Fibroblast of skin of left biceps (primary cell): ENCODE results near the gene SEMA3G.
A peak's percentile ranks its signal among the peaks of the same experiment; 100 is the strongest.

Experiments used
- DNase-seq, 2 experiments: peaks; one replicate each; pipeline ENCODE4 v3.0.0-alpha.2; 2013; ENCODE audit warnings: low read depth in 2 of 2

The SEMA3G gene

DNA sequence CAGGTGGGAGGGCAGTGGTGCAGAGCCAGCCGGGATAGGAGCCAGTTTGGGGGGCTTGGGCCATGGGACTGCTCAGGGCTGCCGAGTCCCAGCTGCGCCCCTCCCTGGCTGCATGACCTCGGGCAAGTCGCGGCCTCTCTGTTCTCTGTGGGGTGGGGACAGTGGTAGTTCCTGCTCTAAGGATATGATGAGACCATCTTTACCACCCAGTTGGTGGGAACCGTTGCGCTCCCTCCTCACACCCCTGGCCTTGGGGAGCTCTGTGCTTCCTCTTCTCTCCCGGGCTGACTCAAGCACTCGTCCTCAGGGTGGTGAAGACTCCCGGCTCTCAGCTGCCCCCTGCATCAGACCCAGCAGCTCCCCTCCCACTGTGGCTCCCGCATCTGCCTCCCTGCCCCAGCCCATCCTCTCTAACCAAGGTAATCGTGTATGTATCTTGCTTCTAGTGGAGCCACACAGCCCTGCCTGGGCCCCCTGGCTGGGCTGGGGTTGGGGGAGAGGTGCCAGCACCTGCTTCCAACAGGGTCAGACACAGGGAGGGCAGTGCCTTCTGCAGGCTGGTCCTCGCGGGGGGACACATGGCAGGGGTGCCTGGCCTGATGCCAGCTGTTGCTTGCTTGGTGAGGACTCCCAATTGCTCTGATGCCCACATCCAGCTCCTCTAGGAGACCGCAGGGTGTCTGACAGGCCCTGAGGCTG, 35.1 kb upstream of the SEMA3G start:
- no peak for DNase-seq

GRCh38 chr3:52479037-52479876, 34.4 kb upstream of the SEMA3G start:
- no peak for DNase-seq

- no peak for DNase-seq
Measured at GRCh38 chr3:52477796-52478095, 32.8 kb upstream of the SEMA3G start.

DNA sequence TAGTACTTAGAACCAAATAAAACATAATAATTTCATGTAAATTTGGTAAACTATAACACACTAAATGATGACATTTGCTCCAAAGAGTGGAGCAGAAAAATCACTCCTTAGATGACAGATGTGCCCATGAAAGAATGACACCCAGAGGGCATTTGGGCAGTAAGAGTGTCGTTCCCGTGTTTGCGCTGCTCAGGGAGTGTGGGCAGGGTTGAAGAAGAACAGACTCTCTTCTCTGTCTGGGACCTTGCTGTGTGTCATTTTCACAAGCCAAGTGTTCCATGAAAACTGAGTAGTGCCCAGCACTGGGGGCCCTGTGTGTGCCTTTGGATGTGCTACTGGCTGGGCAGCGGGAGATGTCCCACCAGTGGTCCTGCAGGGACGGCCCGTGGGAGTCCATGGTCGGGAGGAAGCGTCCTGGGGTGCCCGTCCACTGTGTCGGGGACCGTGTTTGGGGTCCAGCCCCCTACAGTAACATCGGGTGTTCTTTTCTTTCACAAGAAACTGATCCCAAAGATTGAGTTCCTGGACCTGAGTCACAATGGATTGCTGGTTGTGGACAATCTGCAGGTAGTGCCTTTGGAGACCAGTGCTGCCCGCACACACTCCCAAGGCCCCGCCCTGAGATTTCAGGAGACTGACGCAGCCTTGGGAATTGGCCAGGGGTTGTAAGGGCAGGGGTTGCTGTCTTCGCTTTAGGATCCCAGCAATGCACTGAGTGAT, 32.3 kb upstream of the SEMA3G start:
- DNase-seq, result no peak

DNA sequence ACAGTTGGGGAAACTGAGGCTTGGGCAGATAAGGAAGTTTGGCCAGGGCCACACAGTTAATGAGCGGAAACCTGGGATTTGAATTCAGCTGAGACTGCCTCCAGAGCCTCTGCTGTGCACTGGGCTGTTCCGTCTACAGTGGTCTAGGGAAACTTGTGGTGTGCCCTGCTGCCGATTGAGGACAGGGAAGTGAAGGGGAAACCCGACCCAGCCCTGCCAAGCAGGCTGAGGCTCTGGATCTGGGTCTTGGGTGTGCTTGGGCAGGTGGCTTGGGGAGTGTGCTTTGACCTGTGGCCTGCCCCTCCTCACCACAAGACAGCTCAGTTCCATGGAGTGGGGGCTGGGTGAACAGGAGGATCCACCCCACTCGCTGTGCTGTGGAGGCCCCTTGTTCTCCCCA, 28.1 kb upstream of the SEMA3G start:
- no peak for DNase-seq

GRCh38 chr3:52472239-52473000, 27.5 kb upstream of the SEMA3G start:
- no peak for DNase-seq

GRCh38 chr3:52471371-52472238, 26.7 kb upstream of the SEMA3G start:
- DNase-seq, result no peak

DNA sequence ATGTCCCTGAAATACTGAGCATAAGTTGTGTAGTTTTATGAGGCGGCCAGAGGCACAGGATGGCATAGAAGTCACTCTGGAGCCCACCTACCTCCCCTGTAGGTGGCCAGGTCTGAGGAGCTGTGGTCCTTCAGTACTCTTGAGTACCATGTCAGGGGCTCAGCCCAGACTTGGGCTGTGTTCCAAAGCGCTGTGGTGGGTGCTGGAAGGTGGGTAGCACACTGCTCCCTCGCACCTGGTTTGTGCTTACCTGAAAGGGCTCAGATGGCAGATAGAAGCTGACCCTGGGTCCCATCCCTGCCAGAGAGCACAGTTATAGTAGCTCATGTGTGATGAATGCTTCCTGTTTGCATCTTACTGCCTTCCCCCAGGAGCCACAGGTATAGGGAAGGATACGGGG, 26.0 kb upstream of the SEMA3G start:
- no peak for DNase-seq

DNA sequence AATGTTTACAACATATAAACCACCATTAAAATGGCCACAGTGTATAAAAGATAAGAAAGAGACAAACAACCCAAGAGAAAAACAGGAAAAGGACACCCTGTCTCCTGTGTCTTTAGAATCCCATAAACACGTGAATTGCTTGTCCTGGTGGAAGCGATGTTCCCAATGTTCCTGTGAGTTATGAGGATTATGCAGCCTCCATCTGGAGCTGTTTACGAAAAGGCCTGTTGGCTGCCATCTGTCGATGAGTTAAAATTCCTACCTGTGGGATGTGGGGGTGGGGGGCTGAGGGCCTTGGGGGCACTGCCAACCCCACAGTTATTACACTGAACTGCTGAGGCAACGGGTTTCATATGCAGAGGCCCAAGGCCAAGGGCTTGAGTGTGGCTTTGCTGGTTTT, 24.1 kb upstream of the SEMA3G start:
- no peak for DNase-seq

DNA sequence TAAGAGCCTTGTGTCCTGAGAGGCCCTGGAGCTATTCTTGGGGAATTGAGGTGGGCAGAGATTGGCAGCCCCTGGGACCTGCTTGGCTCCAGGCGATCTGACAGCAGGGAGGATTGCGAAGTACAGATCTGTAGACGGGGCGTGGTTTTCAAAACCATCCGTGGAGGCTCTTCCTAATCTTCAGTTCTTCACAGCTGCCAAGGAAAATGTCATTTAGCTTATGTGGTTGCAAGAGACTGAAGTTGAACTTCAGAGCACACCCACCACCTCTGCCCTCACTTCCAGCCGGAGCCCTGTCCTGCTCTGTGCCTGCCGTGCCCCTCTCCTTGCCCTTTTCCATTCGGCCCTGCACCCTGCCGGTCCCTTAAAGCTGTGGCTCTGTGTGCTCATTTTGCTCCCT, 23.4 kb upstream of the SEMA3G start:
- no peak for DNase-seq

DNA sequence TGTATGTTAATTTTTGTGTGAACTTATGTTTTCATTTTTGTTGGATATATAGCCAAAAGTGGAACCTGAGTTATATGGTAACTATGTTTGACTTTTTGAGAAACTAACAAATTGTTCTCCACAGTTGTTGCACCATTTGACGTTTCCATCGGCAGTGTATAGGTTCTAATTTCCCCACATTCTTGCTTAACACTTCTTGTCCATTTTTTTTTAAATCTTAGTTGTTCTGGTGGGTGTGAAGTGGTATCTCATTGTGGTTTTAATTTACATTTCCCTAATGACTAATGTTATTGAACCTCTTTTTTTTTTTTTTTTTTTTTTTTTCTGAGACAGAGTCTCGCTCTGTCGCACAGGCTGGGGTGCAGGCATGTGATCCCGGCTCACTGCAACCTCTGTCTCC, 18.5 kb upstream of the SEMA3G start:
- DNase-seq, result no peak

GRCh38 chr3:52461874-52462273, 17.0 kb upstream of the SEMA3G start:
- DNase-seq, result no peak

- DNase-seq, result no peak
Measured at GRCh38 chr3:52458770-52459545, 14.1 kb upstream of the SEMA3G start.

- no peak for DNase-seq
Measured at GRCh38 chr3:52458031-52458760, 13.3 kb upstream of the SEMA3G start.

GRCh38 chr3:52456800-52457183, 11.9 kb upstream of the SEMA3G start:
- DNase-seq, result no peak

DNA sequence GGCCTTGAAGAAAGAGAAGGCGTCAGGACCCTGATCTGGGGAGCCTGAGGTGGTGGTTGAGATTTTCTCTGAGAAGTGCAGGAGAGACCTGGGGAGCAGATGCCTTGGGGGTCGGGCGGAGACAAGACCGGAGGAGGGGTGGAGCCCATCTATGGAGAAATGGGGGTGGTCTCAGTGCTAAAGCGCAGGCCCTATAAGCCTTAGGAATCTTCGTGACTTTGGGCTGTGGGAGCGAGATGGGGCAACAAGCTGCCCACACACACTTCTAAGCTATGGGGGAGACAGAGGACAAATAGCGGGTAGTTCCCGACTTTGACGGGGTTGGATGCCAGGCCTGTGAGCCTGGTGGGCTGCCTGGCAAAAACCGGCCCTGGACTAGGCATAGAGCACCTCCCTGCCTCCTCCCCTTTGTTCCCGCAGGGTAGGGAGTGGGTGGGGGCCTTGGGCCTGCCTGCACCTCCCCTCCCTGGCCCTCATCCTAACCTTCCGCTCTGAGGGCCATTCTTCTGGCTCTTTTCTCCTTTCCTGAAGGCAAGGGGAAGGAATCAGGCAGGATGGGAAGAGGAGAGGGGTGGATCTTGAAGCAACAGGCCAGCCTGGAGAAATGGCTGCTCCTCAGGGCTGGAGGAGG, 11.4 kb upstream of the SEMA3G start:
- no peak for DNase-seq

DNA sequence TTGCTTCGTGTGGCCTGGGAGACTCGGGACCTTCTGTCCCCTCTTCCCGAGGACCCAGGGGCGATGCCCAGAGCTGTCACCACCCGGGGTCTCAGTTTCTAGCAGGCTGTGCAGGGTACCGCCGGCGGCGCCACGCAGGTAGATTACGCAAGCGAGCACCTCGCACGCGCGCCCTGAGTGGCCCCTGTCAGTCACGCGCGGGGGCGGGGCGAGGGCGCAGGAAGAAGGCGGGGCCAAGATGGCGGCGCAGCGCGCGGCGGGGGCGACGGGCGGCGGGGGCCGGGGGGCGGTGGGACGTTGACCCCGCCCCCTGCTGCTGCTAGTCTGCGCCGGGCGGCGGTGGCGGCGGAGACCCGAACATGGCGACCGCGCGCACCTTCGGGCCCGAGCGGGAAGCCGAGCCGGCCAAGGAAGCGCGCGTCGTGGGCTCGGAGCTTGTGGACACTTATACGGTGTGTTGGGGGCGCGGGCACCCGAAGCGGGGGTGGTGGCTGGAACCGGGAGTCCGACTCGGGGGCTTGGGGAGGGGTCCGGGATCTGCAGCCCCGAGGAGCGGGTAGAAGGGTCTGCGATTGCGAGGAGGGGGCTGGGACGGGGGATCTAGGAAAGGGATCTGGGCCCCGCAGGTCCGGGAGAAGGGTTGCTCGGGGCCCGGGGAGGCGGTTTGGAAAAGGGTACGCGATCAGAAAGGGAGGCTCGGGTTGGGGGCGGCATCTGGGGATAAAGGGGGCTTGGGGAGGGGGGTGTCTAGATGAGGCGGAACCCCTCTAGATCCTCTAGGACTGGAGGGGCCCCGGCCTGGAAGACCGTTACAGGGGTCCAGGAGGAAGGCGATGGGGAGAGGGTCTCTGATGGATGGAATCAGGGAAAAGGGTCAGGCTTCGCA, 10.6 kb upstream of the SEMA3G start, which contains the start of gene NISCH:
Gene NISCH, plus strand, starts transcription at position 322 of the 886 bp plus-strand sequence. Its CDS starts 38 bp downstream, at position 360.
- DNase-seq, result peak; percentile 44 to 47

GRCh38 chr3:52454938-52455282, 10.0 kb upstream of the SEMA3G start:
- no peak for DNase-seq
